ENCODE data around the gene AGRN. TPM values are rescaled to one million over a fixed set of nuclear protein-coding genes. Genes with fewer than 3 reads are reported as not detected.
"Not testable (repeated sequence)": the region's sequence is repeated elsewhere in the genome, so short reads cannot be mapped to it uniquely, and the experiment has no call there.

AGRN gene
- total RNA-seq, 2 donors from 2014 or later = 36.2 to 36.7 TPM

DNA sequence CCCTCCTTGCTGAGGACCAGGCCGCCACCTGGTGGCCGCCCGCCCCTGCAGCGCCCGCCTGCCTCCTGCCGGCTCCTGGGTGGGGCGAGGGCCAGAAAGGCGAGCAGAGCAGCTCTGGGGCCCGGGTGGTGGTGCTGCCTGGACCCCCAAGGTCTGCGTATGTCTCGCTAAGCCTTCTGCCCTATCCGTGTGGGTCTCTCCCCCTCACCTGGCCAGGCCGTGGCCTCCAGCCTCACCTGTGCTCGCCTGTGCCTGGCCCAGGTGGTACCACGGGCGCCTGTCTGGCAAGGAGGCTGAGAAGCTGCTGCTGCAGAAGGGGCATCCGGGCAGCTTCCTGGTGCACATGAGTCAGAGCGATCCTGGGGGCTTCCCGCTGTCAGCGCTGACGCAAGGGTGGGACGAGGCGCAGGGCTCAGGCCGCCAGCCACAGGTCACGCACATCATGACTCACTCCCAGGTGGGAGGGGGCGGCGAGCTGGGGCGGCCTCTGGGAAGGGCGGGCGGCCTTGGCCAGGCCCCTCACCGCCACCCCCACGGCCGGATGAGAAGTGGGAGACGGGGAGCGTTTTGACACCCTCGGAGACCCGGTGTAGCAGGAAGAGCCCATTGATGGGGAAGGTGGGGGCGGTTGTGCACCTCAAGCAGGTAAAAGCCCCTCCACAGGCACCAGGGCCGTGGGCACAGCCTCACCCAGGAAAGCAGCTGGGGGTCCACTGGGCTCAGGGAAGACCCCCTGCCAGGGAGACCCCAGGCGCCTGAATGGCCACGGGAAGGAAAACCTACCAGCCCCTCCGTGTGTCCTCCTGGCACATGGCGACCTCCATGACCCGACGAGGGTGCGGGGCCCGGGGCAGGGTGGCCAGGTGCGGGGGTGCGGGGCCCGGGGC, 44.3 kb downstream of the AGRN start:
- DNase-seq (ENCODE audit: low spot score) (no peak), ATAC-seq (ENCODE audit: insufficient number of reproducible peaks, low FRiP score, low read depth) (no peak)
- Histone ChIP-seq H3K4me3 (no peak overlapping the region), H3K27ac (no peak overlapping the region), H3K9me3 (no peaks in the 10 kb centered on the region), H3K4me1 (ENCODE audit: control insufficient read depth in 1 of 2, low read depth in 2 of 2) (peaks cover 5 to 23% of the 10 kb centered on the region in 2 donors), H3K36me3 (no peaks in the 10 kb centered on the region), H3K27me3 (replicated peaks; ENCODE audit: insufficient read depth) (peaks cover 15% of the 10 kb centered on the region)
- TF ChIP-seq, protein P1, sequence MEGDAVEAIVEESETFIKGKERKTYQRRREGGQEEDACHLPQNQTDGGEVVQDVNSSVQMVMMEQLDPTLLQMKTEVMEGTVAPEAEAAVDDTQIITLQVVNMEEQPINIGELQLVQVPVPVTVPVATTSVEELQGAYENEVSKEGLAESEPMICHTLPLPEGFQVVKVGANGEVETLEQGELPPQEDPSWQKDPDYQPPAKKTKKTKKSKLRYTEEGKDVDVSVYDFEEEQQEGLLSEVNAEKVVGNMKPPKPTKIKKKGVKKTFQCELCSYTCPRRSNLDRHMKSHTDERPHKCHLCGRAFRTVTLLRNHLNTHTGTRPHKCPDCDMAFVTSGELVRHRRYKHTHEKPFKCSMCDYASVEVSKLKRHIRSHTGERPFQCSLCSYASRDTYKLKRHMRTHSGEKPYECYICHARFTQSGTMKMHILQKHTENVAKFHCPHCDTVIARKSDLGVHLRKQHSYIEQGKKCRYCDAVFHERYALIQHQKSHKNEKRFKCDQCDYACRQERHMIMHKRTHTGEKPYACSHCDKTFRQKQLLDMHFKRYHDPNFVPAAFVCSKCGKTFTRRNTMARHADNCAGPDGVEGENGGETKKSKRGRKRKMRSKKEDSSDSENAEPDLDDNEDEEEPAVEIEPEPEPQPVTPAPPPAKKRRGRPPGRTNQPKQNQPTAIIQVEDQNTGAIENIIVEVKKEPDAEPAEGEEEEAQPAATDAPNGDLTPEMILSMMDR (IDR thresholded peaks at IDR 0.05) = peak; percentile 84

GRCh38 chr1:1065265-1065939, 45.5 kb downstream of the AGRN start:
- Histone ChIP-seq H3K4me1 (ENCODE audit: control insufficient read depth in 1 of 2, low read depth in 2 of 2) (peaks cover 0 to 19% of the 10 kb centered on the region in 2 donors), H3K27me3 (replicated peaks; ENCODE audit: insufficient read depth) (peaks cover 7% of the 10 kb centered on the region), H3K4me3 (no peak overlapping the region), H3K27ac (no peak overlapping the region), H3K9me3 (no peaks in the 10 kb centered on the region), H3K36me3 (no peaks in the 10 kb centered on the region)
- TF ChIP-seq, protein P1 (IDR thresholded peaks at IDR 0.05) = no peak
- no peak for DNase-seq (ENCODE audit: low spot score)
- ATAC-seq (ENCODE audit: insufficient number of reproducible peaks, low FRiP score, low read depth) = no peak

GRCh38 chr1:1065940-1066304, 46.0 kb downstream of the AGRN start:
- H3K4me1 ChIP-seq (ENCODE audit: control insufficient read depth in 1 of 2, low read depth in 2 of 2) = peaks cover 0 to 19% of the 10 kb centered on the region in 2 donors
- H3K36me3 ChIP-seq; H3K27ac ChIP-seq; ATAC-seq (ENCODE audit: insufficient number of reproducible peaks, low FRiP score, low read depth); DNase-seq (ENCODE audit: low spot score); H3K27me3 ChIP-seq (replicated peaks; ENCODE audit: insufficient read depth); H3K4me3 ChIP-seq; H3K9me3 ChIP-seq: not testable (repeated sequence)

GRCh38 chr1:1066403-1067283, 46.7 kb downstream of the AGRN start:
- Histone ChIP-seq H3K9me3 (no peaks in the 10 kb centered on the region), H3K36me3 (no peaks in the 10 kb centered on the region), H3K27ac (no peak overlapping the region), H3K4me1 (ENCODE audit: control insufficient read depth in 1 of 2, low read depth in 2 of 2) (peaks cover 0 to 19% of the 10 kb centered on the region in 2 donors), H3K4me3 (no peak overlapping the region), H3K27me3 (replicated peaks; ENCODE audit: insufficient read depth) (peaks cover 5% of the 10 kb centered on the region)
- TF ChIP-seq, protein P1 (IDR thresholded peaks at IDR 0.05) = no peak
- no peak for ATAC-seq (ENCODE audit: insufficient number of reproducible peaks, low FRiP score, low read depth)
- DNase-seq (ENCODE audit: low spot score) = no peak

GRCh38 chr1:1067284-1067859, 47.5 kb downstream of the AGRN start:
- ATAC-seq (ENCODE audit: insufficient number of reproducible peaks, low FRiP score, low read depth) (no peak), DNase-seq (ENCODE audit: low spot score) (no peak)
- Histone ChIP-seq H3K36me3 (no peaks in the 10 kb centered on the region), H3K4me3 (no peak overlapping the region), H3K27ac (no peak overlapping the region), H3K27me3 (replicated peaks; ENCODE audit: insufficient read depth) (peaks cover 5% of the 10 kb centered on the region), H3K9me3 (no peaks in the 10 kb centered on the region), H3K4me1 (ENCODE audit: control insufficient read depth in 1 of 2, low read depth in 2 of 2) (peaks cover 0 to 19% of the 10 kb centered on the region in 2 donors)
- TF ChIP-seq, protein P1 (IDR thresholded peaks at IDR 0.05) = no peak

Data from thoracic aorta (tissue), 2 donors.